ENCODE measurements around the gene SAFB2.
A peak's percentile ranks its signal among the peaks of the same experiment; 100 is the strongest.

Gene SAFB2

DNA sequence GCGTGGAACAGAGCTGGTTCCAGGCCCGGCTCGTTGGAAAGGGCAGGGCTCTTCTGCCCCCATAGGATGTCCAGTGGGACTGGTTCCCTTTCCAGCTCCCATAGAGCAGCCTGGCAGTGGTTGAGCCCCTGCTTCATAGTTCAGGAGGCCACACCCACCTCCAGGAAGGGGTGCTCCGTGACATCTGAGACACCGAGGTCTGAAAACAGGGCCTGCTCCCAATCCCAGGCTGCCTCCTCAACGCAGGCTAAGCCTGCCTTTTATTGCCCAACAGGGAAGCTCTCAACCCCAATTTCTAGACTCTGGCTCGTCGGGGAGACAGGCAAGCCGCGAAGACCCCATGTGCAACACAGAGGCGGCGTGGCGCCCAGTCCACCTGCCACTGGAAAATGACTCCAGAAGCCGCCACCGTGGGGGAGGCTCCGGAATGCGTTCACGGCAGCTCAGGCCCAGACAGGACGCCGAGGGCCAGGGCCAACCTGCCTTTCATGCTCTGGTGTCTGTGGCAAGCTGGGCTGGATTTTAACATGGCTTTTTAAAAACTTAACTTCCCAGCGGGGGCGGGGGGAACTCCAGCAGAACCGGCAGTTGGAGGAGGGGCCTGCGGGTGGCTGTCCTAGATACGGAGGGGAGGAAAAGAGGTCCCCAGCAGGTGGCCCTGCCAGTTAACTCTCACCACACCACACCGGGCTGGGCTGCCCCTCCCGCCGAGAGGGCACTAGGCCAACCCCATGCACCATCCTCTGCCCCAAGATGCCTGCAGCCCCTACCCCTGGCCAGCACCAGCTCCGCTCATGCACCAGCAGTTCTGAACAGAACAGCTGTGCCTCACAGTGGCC, 36.9 kb downstream of the SAFB2 start:
- Mint-ChIP-seq H3K36me3 (ENCODE audit: low read depth) (peaks cover 38% of the 10 kb centered on the region), H3K27ac (peak overlapping the region; percentile 89 to 94 (median 94)), H3K4me1 (peaks cover 16% of the 10 kb centered on the region), H3K4me3 (peak overlapping the region; percentile 30 to 63 (median 43)), H3K9me3 (no peaks in the 10 kb centered on the region), H3K27me3 (ENCODE audit: low read depth) (no peaks in the 10 kb centered on the region)
- TF ChIP-seq, protein P1, sequence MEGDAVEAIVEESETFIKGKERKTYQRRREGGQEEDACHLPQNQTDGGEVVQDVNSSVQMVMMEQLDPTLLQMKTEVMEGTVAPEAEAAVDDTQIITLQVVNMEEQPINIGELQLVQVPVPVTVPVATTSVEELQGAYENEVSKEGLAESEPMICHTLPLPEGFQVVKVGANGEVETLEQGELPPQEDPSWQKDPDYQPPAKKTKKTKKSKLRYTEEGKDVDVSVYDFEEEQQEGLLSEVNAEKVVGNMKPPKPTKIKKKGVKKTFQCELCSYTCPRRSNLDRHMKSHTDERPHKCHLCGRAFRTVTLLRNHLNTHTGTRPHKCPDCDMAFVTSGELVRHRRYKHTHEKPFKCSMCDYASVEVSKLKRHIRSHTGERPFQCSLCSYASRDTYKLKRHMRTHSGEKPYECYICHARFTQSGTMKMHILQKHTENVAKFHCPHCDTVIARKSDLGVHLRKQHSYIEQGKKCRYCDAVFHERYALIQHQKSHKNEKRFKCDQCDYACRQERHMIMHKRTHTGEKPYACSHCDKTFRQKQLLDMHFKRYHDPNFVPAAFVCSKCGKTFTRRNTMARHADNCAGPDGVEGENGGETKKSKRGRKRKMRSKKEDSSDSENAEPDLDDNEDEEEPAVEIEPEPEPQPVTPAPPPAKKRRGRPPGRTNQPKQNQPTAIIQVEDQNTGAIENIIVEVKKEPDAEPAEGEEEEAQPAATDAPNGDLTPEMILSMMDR (IDR thresholded peaks at IDR 0.05; ENCODE audit: unreplicated experiment in 3 of 3) = no peak

DNA sequence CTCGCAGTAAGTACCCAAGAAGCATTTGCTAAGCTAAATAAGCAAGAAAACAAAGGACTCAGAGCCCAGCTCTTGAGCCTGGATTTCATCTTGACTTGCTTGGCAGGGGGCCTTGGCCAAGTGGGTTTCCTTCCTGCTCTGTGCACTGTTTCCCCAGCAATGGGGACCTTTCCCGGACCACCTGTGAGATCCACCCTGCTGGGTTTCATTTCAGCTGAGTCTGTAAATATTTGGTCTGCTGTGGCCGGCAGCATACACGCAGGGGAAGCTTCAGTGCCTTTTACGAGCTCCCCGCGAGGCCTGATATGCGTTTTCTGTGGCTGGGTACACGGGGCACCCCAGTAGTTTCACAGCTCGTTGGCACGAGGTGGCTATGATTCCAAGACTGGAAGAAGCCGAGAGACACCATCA, 42.4 kb downstream of the SAFB2 start:
- Mint-ChIP-seq H3K4me1 (peaks cover 16% of the 10 kb centered on the region), H3K27me3 (ENCODE audit: low read depth) (peaks cover 6% of the 10 kb centered on the region), H3K36me3 (ENCODE audit: low read depth) (peaks cover 4% of the 10 kb centered on the region), H3K27ac (peak overlapping the region; percentile 78 to 97 (median 94)), H3K9me3 (no peaks in the 10 kb centered on the region), H3K4me3 (peak overlapping the region in 1 of 3 experiments; percentile 48)
- TF ChIP-seq, protein P1 (IDR thresholded peaks at IDR 0.05; ENCODE audit: unreplicated experiment in 3 of 3) = no peak

DNA sequence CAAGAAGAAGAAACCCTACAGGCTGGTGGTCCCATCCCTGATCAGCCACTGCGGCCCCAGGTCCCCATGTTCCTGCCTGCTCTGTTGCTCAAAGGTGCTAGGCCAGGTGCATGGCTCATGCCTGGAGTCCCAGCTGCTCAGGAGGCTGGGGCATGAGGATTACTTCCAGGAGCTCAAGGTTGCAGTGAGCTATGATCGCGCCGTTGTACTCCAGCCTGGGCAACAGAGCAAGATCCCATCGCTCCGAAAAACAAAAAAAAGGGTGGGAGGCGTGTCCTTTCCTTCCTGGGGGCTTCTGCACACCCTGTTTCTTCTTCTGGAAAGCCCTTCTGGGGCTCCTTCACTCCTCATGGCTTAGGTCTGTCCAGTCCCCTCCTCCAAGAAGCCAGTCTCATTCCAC, 42.9 kb downstream of the SAFB2 start:
- Mint-ChIP-seq H3K36me3 (ENCODE audit: low read depth) (peaks cover 4% of the 10 kb centered on the region), H3K27ac (peak overlapping the region; percentile 78 to 97 (median 94)), H3K4me3 (peak overlapping the region in 1 of 3 experiments; percentile 48), H3K4me1 (peaks cover 16% of the 10 kb centered on the region), H3K27me3 (ENCODE audit: low read depth) (peaks cover 6% of the 10 kb centered on the region), H3K9me3 (no peaks in the 10 kb centered on the region)
- TF ChIP-seq, protein P1 (IDR thresholded peaks at IDR 0.05; ENCODE audit: unreplicated experiment in 3 of 3) = no peak

DNA sequence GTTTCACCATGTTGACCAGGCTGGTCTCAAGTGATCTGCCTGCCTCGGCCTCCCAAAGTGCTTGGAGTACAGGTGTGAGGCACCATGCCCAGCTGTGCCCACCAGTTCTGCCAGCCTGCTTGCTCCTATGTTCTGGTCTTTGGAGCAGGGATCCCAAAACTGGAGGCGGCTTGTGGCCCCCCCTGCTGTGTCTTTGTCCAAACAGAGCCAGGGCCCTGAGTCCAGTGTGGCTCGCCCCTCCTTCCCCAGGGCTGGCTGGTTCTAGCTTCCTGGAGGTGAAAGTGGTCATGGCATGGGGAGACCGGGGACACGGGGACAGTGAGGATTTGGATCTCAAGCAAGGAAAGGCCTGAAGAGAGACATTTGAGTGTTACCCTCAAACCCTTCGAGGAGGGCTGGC, 43.3 kb downstream of the SAFB2 start:
- Mint-ChIP-seq H3K27ac (no peak overlapping the region), H3K36me3 (ENCODE audit: low read depth) (peaks cover 4% of the 10 kb centered on the region), H3K4me1 (peaks cover 16% of the 10 kb centered on the region), H3K4me3 (no peak overlapping the region), H3K27me3 (ENCODE audit: low read depth) (peaks cover 6% of the 10 kb centered on the region), H3K9me3 (no peaks in the 10 kb centered on the region)
- TF ChIP-seq, protein P1 (IDR thresholded peaks at IDR 0.05; ENCODE audit: unreplicated experiment in 3 of 3) = no peak

DNA sequence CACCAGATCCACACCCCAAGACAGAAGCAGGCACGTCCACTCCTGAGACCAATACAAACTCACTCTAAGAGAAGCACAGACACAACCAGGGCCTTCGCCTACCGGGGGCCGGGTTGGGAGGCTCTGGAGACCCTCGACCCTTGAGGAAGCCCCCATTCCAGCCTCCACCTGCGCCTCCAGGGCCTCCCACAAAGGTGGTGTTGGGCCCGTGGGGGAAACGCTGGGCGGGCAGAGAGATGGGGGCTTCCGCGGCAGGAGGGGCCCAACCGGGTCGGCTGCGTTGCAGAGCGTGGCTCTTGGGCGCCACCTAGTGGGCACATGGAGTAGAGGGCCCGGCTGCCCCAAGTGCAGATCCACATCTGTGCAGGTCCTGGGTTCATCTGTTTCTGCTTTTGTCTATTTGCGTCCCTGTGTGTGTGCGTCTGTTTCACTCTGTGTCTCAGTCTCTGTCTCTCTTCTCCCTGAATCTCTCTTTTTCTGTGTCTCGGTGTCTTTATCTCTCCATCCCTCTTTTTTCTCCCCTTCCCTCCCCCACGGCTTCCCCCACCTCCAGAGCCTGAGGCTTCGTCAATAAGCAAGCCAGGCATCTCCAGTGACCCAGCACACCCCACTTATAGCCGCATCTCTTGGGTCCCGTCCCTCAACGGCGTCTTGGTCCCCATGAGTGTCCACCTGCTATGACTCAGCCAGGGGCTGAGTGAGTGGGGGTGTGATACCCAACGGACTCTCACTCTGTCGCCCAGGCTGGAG, 44.3 kb downstream of the SAFB2 start:
- Mint-ChIP-seq H3K27ac (peak overlapping the region; percentile 9 to 73 (median 60)), H3K27me3 (ENCODE audit: low read depth) (peaks cover 6% of the 10 kb centered on the region), H3K36me3 (ENCODE audit: low read depth) (peaks cover 3% of the 10 kb centered on the region), H3K4me3 (peak overlapping the region; percentile 30 to 42 (median 38)), H3K9me3 (no peaks in the 10 kb centered on the region), H3K4me1 (peaks cover 16% of the 10 kb centered on the region)
- TF ChIP-seq, protein P1 (IDR thresholded peaks at IDR 0.05; ENCODE audit: unreplicated experiment in 3 of 3) = peak; percentile 99

All from nephron (organoid).